OCI-LY1 (cell line): Measurements from ENCODE around the gene HPS5.
"Not testable (repeated sequence)": the region's sequence is repeated elsewhere in the genome, so short reads cannot be mapped to it uniquely, and the experiment has no call there.

ENCODE experiments used
- H2AFZ ChIP-seq: fragments of 200-600 bp; sonication (generic), shearing (Covaris generic); 2 replicates; pipeline ENCODE4 v1.6.0; 2014; ENCODE audit warnings: antibody characterized with exemption, mild to moderate bottlenecking, low read length
- H3F3A ChIP-seq: fragments of 200-600 bp; sonication (generic), shearing (Covaris generic); 2 replicates; pipeline ENCODE4 v1.6.0; 2014; ENCODE audit warnings: mild to moderate bottlenecking, antibody characterized with exemption, low read length, moderate library complexity; ENCODE audit not compliant: insufficient read depth
- H3K27ac ChIP-seq: fragments of 200-600 bp; sonication (generic); 2 replicates; pipeline ENCODE4 v1.5.1; 2014; ENCODE audit warnings: low read length, mixed run types, mild to moderate bottlenecking, low read depth; ENCODE audit not compliant: poor library complexity, severe bottlenecking
- H3K27me3 ChIP-seq: fragments of 200-600 bp; sonication (generic); 2 replicates; pipeline ENCODE4 v1.6.0; 2014; ENCODE audit warnings: antibody characterized with exemption, mild to moderate bottlenecking, low read length, moderate library complexity; ENCODE audit not compliant: insufficient read depth
- H3K36me3 ChIP-seq: fragments of 200-600 bp; sonication (generic); 2 replicates; pipeline ENCODE4 v1.6.1; 2014; ENCODE audit warnings: mild to moderate bottlenecking, antibody characterized with exemption, low read length, moderate library complexity, mixed read lengths; ENCODE audit not compliant: insufficient read depth
- H3K4me1 ChIP-seq: fragments of 200-600 bp; sonication (generic); 2 replicates; pipeline ENCODE4 v1.5.1; 2014; ENCODE audit warnings: mild to moderate bottlenecking, low read length, moderate library complexity; ENCODE audit not compliant: insufficient read depth, severe bottlenecking
- H3K4me2 ChIP-seq: fragments of 200-600 bp; sonication (generic), shearing (Covaris generic); 2 replicates; pipeline ENCODE4 v1.6.1; 2014; ENCODE audit warnings: low read length
- H3K4me3 ChIP-seq: fragments of 200-600 bp; sonication (generic); 2 replicates; pipeline ENCODE4 v1.5.1; 2014; ENCODE audit warnings: low read length, low read depth, mild to moderate bottlenecking, mixed read lengths; ENCODE audit not compliant: poor library complexity, severe bottlenecking
- H3K79me2 ChIP-seq: fragments of 200-600 bp; shearing (Covaris generic); 2 replicates; pipeline ENCODE4 v1.6.1; 2016; ENCODE audit warnings: mixed run types, low read length, mixed read lengths; ENCODE audit not compliant: insufficient read depth
- H3K9ac ChIP-seq: fragments of 200-600 bp; sonication (generic), shearing (Covaris generic); 2 replicates; pipeline ENCODE4 v1.6.1; 2014; ENCODE audit warnings: mild to moderate bottlenecking, low read length, mixed read lengths
- H3K9me2 ChIP-seq: fragments of 200-600 bp; sonication (generic), shearing (Covaris generic); 2 replicates; pipeline ENCODE4 v1.6.1; 2014; ENCODE audit warnings: low read depth, mild to moderate bottlenecking, low read length, mixed read lengths
- H3K9me3 ChIP-seq: fragments of 200-600 bp; shearing (Covaris generic); 2 replicates; pipeline ENCODE4 v1.6.1; 2014; ENCODE audit warnings: low read length, mixed read lengths
- H4K20me1 ChIP-seq: fragments of 200-600 bp; sonication (generic), shearing (Covaris generic); 2 replicates; pipeline ENCODE4 v1.6.0; 2016; ENCODE audit warnings: mild to moderate bottlenecking, low read length; ENCODE audit not compliant: insufficient read depth
- EZH2 ChIP-seq: fragments of 200-600 bp; sonication (generic), shearing (Covaris generic); IDR thresholded peaks from 2 replicates; pipeline ENCODE4 v1.8.0; 2017; ENCODE audit warnings: borderline replicate concordance, mixed run types, mild to moderate bottlenecking, antibody characterized with exemption, low read length, moderate library complexity, mixed read lengths
- TF ChIP-seq, protein P1 (sequence below): fragments of 200-600 bp; sonication (generic), shearing (Covaris generic); IDR thresholded peaks from 2 replicates; pipeline ENCODE4 v1.5.1; 2017; ENCODE audit warnings: mild to moderate bottlenecking, antibody characterized with exemption, low read length, moderate library complexity, mixed read lengths

HPS5 gene

DNA sequence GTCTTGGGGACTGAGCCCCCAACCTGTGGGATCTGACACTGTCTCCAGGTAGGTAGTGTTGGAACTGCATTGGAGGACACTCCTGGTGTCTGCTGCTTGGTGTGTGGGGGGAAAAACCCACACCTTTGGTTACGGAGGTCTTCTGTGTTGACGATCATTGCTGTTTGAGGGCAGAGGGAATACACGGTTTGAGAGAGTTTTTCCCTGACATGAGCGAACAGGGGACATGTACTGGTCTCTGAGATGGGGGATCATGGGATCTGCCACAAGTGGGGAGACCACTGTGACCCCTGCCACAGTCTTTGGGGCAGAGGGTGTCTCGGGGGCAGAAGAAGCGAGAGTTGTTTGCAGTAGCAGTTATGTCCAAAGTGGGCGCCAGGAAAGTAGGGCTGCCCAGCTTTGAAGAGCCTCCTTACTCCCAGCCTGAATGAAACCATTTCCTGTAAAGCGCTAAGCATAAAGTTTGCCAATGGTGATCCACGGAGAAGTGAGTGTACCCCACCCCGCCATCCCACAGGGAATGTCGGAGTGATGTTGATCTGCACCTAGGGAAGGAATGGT is 68.1 kb downstream of the HPS5 start:
- no peak overlapping the region for H3K27ac ChIP-seq
- H3K9me2 ChIP-seq: no peaks in the 10 kb centered on the region
- H3F3A ChIP-seq: no peaks in the 10 kb centered on the region
- H3K27me3 ChIP-seq: no peaks in the 10 kb centered on the region
- no peak overlapping the region for H3K4me3 ChIP-seq
- no peaks in the 10 kb centered on the region for H3K79me2 ChIP-seq
- H3K36me3 ChIP-seq: no peaks in the 10 kb centered on the region
- H4K20me1 ChIP-seq: no peaks in the 10 kb centered on the region
- no peak overlapping the region for H3K9ac ChIP-seq
- no peak for TF ChIP-seq EZH2
- no peaks in the 10 kb centered on the region for H3K9me3 ChIP-seq
- H3K4me2 ChIP-seq: no peak overlapping the region
- H3K4me1 ChIP-seq: no peaks in the 10 kb centered on the region
- no peak overlapping the region for H2AFZ ChIP-seq

DNA sequence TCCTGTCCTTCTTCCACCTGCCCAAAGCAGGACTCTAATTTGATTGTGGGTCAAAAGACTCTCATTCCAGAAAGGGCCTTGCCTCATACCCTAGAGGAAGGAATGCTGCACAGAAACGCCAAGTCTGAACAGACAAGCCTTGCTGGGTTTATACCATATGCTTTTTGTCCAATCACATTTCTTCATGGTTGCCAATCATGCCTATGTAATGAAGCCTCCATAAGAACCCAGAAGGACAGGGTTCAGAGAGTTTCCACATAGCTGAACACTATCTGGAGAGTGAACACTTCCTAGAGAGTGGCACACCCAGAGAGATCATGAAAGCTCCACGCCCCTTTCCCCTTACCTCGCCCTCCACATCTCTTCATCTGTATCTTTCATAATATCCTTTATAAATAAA is 68.7 kb downstream of the HPS5 start:
- H2AFZ ChIP-seq: no peak overlapping the region
- no peak overlapping the region for H3K27ac ChIP-seq
- no peaks in the 10 kb centered on the region for H3K9me2 ChIP-seq
- H3K4me3 ChIP-seq: no peak overlapping the region
- no peaks in the 10 kb centered on the region for H3K9me3 ChIP-seq
- no peaks in the 10 kb centered on the region for H3K36me3 ChIP-seq
- H3F3A ChIP-seq: no peaks in the 10 kb centered on the region
- no peak overlapping the region for H3K4me2 ChIP-seq
- TF ChIP-seq, protein P1, sequence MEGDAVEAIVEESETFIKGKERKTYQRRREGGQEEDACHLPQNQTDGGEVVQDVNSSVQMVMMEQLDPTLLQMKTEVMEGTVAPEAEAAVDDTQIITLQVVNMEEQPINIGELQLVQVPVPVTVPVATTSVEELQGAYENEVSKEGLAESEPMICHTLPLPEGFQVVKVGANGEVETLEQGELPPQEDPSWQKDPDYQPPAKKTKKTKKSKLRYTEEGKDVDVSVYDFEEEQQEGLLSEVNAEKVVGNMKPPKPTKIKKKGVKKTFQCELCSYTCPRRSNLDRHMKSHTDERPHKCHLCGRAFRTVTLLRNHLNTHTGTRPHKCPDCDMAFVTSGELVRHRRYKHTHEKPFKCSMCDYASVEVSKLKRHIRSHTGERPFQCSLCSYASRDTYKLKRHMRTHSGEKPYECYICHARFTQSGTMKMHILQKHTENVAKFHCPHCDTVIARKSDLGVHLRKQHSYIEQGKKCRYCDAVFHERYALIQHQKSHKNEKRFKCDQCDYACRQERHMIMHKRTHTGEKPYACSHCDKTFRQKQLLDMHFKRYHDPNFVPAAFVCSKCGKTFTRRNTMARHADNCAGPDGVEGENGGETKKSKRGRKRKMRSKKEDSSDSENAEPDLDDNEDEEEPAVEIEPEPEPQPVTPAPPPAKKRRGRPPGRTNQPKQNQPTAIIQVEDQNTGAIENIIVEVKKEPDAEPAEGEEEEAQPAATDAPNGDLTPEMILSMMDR: no peak
- TF ChIP-seq EZH2: no peak
- H4K20me1 ChIP-seq: no peaks in the 10 kb centered on the region
- no peak overlapping the region for H3K9ac ChIP-seq
- no peaks in the 10 kb centered on the region for H3K27me3 ChIP-seq
- no peaks in the 10 kb centered on the region for H3K4me1 ChIP-seq
- no peaks in the 10 kb centered on the region for H3K79me2 ChIP-seq

DNA sequence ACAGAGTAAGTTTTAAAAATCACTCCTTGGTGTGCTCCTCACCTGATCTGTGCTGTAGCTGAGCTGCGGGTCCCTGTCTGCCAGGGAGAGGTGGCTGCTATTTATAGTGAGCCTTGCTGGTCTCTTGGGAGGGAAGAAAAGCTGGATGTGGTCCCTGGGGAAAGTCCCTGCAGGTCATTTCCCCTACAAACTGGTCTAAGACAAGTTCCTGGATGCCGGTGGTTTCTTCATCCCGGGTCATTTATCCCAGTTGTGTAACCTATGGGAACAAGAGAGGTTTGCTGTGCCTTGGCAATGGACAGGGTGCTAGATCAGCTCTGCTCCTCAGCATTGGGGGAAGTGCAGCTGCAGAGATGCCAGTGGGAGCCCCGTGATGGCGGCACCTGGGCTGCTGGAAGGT is 73.4 kb downstream of the HPS5 start, which contains the start of gene SAA2:
Gene SAA2, minus strand, starts transcription at position 108 of the 400 bp plus-strand sequence. CDS start 657 bp downstream, outside the sequence.
- Histone ChIP-seq H3K4me1 (peaks cover 10% of the 10 kb centered on the region), H3K9me2 (no peaks in the 10 kb centered on the region), H4K20me1 (no peaks in the 10 kb centered on the region), H3K9me3 (no peaks in the 10 kb centered on the region), H3K79me2 (no peaks in the 10 kb centered on the region), H3K4me2 (no peak within 1 kb of the TSS), H3K9ac (no peak within 1 kb of the TSS), H3K27ac (no peak within 1 kb of the TSS), H3K36me3 (no peaks in the 10 kb centered on the region), H3K27me3 (no peaks in the 10 kb centered on the region), H3F3A (no peaks in the 10 kb centered on the region), H3K4me3 (no peak within 1 kb of the TSS), H2AFZ (no peak within 1 kb of the TSS)
- TF ChIP-seq, protein P1: no peak
- TF ChIP-seq EZH2: no peak

DNA sequence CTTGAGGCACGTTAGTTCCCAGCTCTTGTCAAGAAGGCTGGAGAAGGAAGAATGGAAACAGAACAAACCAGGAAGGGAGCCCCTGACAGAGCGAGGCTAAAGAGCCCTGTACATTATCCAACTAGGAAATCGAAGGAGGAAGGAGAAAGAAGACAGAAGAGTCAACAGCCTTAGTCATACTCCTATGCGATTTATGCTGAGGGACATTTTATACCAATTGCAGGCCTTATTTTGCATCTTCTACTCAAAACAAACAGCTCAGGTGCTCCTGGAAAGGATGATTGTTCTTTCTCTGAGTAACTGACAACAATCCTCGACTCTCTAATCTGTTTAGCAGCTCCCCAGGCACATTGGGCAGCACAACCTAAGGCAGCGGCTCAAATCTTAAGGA is 74.8 kb downstream of the HPS5 start:
- H2AFZ ChIP-seq, H3K9ac ChIP-seq, H3K9me2 ChIP-seq, H3K4me2 ChIP-seq, H3K4me1 ChIP-seq, H4K20me1 ChIP-seq, H3K9me3 ChIP-seq, H3F3A ChIP-seq, H3K27me3 ChIP-seq, H3K27ac ChIP-seq, H3K4me3 ChIP-seq, H3K79me2 ChIP-seq, H3K36me3 ChIP-seq: not testable (repeated sequence)

DNA sequence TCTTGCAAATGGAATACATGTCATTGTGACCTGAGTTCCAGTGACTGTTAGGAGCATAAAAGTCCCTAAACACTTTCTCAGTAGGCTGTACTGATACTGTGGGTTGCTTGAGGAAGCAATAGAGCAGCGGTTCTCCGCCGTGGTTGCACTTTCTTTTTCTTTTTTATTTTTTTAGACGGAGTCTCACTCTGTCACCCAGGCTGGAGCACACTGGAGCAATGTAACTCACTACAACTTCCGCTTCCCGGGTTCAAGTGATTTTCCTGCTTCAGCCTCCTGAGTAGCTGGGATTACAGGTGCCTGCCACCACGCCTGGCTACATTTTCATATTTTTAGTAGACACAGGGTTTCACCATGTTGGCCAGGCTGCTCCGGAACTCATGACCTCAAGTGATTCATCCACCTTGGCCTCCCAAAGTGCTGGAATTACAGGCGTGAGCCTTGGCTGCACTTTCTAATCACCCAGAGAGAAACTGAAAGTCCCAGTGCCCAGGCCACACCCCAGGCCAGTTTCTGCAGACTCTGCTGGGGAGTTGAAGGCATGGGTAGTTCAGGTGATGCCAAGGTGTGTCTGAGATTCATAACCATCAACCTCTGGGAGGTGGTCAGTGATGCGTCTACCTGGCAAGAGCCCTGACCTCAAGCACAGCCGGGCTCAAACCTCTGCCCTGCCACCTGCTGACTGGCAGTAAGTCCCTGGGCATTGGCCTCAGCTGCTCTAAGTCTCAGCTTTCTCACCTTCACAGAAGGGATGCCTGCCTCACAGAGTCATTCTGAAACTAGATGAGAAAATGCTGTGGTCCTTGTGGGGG is 75.4 kb downstream of the HPS5 start:
- H3K9ac ChIP-seq, H3K36me3 ChIP-seq, H3K79me2 ChIP-seq, H3K27ac ChIP-seq, H3K9me3 ChIP-seq, H3K9me2 ChIP-seq, H3K4me1 ChIP-seq, H4K20me1 ChIP-seq, H2AFZ ChIP-seq, H3F3A ChIP-seq, H3K4me3 ChIP-seq, H3K27me3 ChIP-seq: not testable (repeated sequence)
- H3K4me2 ChIP-seq: 0 out of 2 replicates have a peak overlapping the region, but pooled peaks have one; percentile 7
